ENCODE data around the gene LRRC73. TPM values are rescaled to one million over a fixed set of nuclear protein-coding genes. Genes with fewer than 3 reads are reported as not detected.

The LRRC73 gene
- total and polyA plus RNA-seq, 9 of the 15 experiments (the other 6 are each of a cell fraction or from before 2014, with no cell fraction given) = 0.07 to 0.55 (median 0.16) TPM; not detected in 3

DNA sequence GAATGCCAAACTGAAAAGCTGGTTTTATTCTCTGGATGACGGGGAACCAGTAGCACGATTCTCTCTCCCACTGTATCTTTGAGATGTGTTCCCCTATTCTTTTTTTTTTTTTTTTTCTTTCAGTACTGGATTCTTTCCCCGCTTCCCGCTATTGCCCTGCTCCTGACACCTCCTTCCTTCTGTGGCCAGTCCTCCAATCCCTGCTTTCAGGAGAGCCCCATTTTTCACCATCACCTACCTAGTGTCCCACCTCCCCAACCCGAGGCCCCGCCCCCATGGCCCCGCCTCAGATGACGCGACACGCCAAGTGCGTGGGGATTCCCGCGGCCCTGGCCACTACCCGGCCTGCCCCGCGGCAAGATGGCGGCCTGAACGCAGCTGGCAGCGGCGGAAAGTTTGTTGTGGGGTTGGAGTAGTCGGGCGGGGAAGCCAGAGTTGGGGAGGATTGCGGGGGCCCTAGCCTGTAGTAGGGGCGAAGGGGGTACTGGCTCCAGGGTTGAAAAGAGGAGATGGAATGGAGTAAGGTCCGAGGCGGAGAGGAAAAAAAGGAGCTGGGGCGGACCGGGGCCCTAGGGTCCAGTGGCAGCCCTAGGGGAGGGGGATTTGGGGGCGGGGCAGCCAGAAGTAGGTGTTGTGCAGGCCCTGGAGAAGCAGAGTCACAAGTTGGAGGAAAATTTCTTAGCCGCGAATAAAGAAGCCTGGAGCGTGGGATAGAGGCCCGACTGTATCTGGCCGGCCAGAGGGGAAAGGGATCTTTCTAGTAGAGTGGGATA lies 32.7 kb downstream of the LRRC73 start, which contains the start of gene TJAP1 (continued):
- TF ChIP-seq ZNF695 (CRISPR knock-in tag; IDR thresholded peaks at IDR 0.05) = no peak
- TF ChIP-seq SREBF2 (CRISPR knock-in tag; IDR thresholded peaks at IDR 0.05) = no peak
- no peak for TF ChIP-seq MTA1 (IDR thresholded peaks at IDR 0.05; ENCODE audit: borderline replicate concordance)
- 0 out of 2 replicates have a peak, but pooled peaks have one; percentile 9 for TF ChIP-seq JUN (IDR thresholded peaks at IDR 0.05; ENCODE audit: borderline replicate concordance, low read depth, low read length)
- no peak for TF ChIP-seq JUN (CRISPR knock-in tag; IDR thresholded peaks at IDR 0.05; ENCODE audit: borderline replicate concordance)
- TF ChIP-seq, protein P1, sequence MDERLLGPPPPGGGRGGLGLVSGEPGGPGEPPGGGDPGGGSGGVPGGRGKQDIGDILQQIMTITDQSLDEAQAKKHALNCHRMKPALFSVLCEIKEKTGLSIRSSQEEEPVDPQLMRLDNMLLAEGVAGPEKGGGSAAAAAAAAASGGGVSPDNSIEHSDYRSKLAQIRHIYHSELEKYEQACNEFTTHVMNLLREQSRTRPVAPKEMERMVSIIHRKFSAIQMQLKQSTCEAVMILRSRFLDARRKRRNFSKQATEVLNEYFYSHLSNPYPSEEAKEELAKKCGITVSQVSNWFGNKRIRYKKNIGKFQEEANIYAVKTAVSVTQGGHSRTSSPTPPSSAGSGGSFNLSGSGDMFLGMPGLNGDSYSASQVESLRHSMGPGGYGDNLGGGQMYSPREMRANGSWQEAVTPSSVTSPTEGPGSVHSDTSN (CRISPR knock-in tag; IDR thresholded peaks at IDR 0.05; ENCODE audit: low read depth) = no peak
- TF ChIP-seq, protein P1 (tag; conservative IDR thresholded peaks at IDR 0.05; ENCODE audit: low read depth) = no peak; the same call in 1 of the 2 replicates
- TF ChIP-seq PML (IDR thresholded peaks at IDR 0.05; ENCODE audit: low read length) = peak; percentile 75
- peak; percentile 68; the same call in 1 of the 2 replicates for TF ChIP-seq HIVEP1 (CRISPR knock-in tag; IDR thresholded peaks at IDR 0.05)
- peak in 1 of 2 experiments; percentile 56; a peak in 1 of 4 replicates for TF ChIP-seq NONO (IDR thresholded peaks at IDR 0.05; ENCODE audit: low read depth in 2 of 2, low read length in 1 of 2)
- TF ChIP-seq SMAD4 (CRISPR knock-in tag; conservative IDR thresholded peaks at IDR 0.05) = no peak
- TF ChIP-seq ZBTB8A (IDR thresholded peaks at IDR 0.05; ENCODE audit: partially characterized antibody) = no peak
- TF ChIP-seq TAF7 (tag; IDR thresholded peaks at IDR 0.05) = peak; percentile 94
- TF ChIP-seq ZNF830 (CRISPR knock-in tag; IDR thresholded peaks at IDR 0.05) = 0 out of 2 replicates have a peak, but pooled peaks have one; percentile 36
- TF ChIP-seq SREBF1 (IDR thresholded peaks at IDR 0.05; ENCODE audit: borderline replicate concordance, low read depth, low read length) = no peak
- TF ChIP-seq ZNF717 (CRISPR knock-in tag; IDR thresholded peaks at IDR 0.05) = no peak
- no peak for TF ChIP-seq CC2D1A (IDR thresholded peaks at IDR 0.05)
- TF ChIP-seq ZNF592 (IDR thresholded peaks at IDR 0.05) = no peak
- TF ChIP-seq JUNB (CRISPR knock-in tag; conservative IDR thresholded peaks at IDR 0.05) = no peak
- no peak for TF ChIP-seq U2AF1 (optimal IDR thresholded peaks at IDR 0.05; ENCODE audit: low read depth, low read length)
- TF ChIP-seq MXI1 (IDR thresholded peaks at IDR 0.05; ENCODE audit: low read depth, low read length) = 0 out of 2 replicates have a peak, but pooled peaks have one; percentile 12
- peak; percentile 64; the same call in 1 of the 2 replicates for TF ChIP-seq SP1 (CRISPR knock-in tag; IDR thresholded peaks at IDR 0.05)
- no peak for TF ChIP-seq ZEB2 (IDR thresholded peaks at IDR 0.05)
- no peak for TF ChIP-seq DNMT1 (IDR thresholded peaks at IDR 0.05)

All from K562 (cell line).